GM19395 (cell line): ENCODE measurements around the gene TMEM175.
A peak's percentile ranks its signal among the peaks of the same experiment; 100 is the strongest.

Experiments
- ATAC-seq: cut with Tn5 transposase; IDR thresholded peaks from one replicate; pipeline ENCODE4 v1.9.1; 2021; ENCODE audit warnings: mild to moderate bottlenecking, moderate library complexity; ENCODE audit not compliant: unreplicated experiment

The TMEM175 gene

GRCh38 chr4:931960-932712 is at the start of gene TMEM175, which contains the start of gene GAK:
Gene TMEM175 (plus strand): TSS chr4:932460. CDS start chr4:947740, 15,280 bp downstream.
Gene GAK (minus strand): TSS chr4:932316. CDS start chr4:932187, 129 bp downstream.
- peak; percentile 90 for ATAC-seq

GRCh38 chr4:882646-883045 is 49.6 kb upstream of the TMEM175 start:
- no peak for ATAC-seq

GRCh38 chr4:883377-884095 is 48.7 kb upstream of the TMEM175 start:
- no peak for ATAC-seq

GRCh38 chr4:884259-884658 is 48.0 kb upstream of the TMEM175 start:
- no peak for ATAC-seq

GRCh38 chr4:884896-885295 is 47.4 kb upstream of the TMEM175 start:
- no peak for ATAC-seq

- no peak for ATAC-seq
These were observed 46.9 kb upstream of the TMEM175 start for GRCh38 chr4:885353-885752.

- no peak for ATAC-seq
These were observed 46.0 kb upstream of the TMEM175 start for GRCh38 chr4:886244-886643.

GRCh38 chr4:887034-887763 is 45.1 kb upstream of the TMEM175 start:
- ATAC-seq = no peak

- no peak for ATAC-seq
These were observed 44.2 kb upstream of the TMEM175 start for GRCh38 chr4:888029-888428.

GRCh38 chr4:889516-889915 is 42.7 kb upstream of the TMEM175 start:
- no peak for ATAC-seq

GRCh38 chr4:890036-890695 is 42.1 kb upstream of the TMEM175 start:
- ATAC-seq = no peak

GRCh38 chr4:891747-892146 is 40.5 kb upstream of the TMEM175 start:
- no peak for ATAC-seq

GRCh38 chr4:892780-893179 is 39.5 kb upstream of the TMEM175 start:
- ATAC-seq = no peak

- ATAC-seq = no peak
These were observed 38.8 kb upstream of the TMEM175 start for GRCh38 chr4:893276-893994.

- ATAC-seq = no peak
These were observed 38.1 kb upstream of the TMEM175 start for GRCh38 chr4:893995-894705.

GRCh38 chr4:895596-895995 is 36.7 kb upstream of the TMEM175 start:
- no peak for ATAC-seq

- no peak for ATAC-seq
These were observed 36.0 kb upstream of the TMEM175 start for GRCh38 chr4:896216-896615.

GRCh38 chr4:896630-897029 is 35.6 kb upstream of the TMEM175 start:
- ATAC-seq = no peak

- ATAC-seq = no peak
These were observed 34.1 kb upstream of the TMEM175 start for GRCh38 chr4:898123-898522.
